Stimulated activated CD8-positive, alpha-beta memory T cell treated with anti-CD3 and anti-CD28 coated beads, Interleukin-12 subunit alpha, Interleukin-12 subunit beta, amount 100 ng/mL, for 1 hour (primary cell): ENCODE measurements around the gene SEMA5B.

Source experiments
- DNase-seq: peaks from one replicate; pipeline ENCODE4 v3.0.0-alpha.2; 2020; ENCODE audit warnings: low read depth

The SEMA5B gene, protein sequence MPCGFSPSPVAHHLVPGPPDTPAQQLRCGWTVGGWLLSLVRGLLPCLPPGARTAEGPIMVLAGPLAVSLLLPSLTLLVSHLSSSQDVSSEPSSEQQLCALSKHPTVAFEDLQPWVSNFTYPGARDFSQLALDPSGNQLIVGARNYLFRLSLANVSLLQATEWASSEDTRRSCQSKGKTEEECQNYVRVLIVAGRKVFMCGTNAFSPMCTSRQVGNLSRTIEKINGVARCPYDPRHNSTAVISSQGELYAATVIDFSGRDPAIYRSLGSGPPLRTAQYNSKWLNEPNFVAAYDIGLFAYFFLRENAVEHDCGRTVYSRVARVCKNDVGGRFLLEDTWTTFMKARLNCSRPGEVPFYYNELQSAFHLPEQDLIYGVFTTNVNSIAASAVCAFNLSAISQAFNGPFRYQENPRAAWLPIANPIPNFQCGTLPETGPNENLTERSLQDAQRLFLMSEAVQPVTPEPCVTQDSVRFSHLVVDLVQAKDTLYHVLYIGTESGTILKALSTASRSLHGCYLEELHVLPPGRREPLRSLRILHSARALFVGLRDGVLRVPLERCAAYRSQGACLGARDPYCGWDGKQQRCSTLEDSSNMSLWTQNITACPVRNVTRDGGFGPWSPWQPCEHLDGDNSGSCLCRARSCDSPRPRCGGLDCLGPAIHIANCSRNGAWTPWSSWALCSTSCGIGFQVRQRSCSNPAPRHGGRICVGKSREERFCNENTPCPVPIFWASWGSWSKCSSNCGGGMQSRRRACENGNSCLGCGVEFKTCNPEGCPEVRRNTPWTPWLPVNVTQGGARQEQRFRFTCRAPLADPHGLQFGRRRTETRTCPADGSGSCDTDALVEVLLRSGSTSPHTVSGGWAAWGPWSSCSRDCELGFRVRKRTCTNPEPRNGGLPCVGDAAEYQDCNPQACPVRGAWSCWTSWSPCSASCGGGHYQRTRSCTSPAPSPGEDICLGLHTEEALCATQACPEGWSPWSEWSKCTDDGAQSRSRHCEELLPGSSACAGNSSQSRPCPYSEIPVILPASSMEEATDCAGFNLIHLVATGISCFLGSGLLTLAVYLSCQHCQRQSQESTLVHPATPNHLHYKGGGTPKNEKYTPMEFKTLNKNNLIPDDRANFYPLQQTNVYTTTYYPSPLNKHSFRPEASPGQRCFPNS

DNA sequence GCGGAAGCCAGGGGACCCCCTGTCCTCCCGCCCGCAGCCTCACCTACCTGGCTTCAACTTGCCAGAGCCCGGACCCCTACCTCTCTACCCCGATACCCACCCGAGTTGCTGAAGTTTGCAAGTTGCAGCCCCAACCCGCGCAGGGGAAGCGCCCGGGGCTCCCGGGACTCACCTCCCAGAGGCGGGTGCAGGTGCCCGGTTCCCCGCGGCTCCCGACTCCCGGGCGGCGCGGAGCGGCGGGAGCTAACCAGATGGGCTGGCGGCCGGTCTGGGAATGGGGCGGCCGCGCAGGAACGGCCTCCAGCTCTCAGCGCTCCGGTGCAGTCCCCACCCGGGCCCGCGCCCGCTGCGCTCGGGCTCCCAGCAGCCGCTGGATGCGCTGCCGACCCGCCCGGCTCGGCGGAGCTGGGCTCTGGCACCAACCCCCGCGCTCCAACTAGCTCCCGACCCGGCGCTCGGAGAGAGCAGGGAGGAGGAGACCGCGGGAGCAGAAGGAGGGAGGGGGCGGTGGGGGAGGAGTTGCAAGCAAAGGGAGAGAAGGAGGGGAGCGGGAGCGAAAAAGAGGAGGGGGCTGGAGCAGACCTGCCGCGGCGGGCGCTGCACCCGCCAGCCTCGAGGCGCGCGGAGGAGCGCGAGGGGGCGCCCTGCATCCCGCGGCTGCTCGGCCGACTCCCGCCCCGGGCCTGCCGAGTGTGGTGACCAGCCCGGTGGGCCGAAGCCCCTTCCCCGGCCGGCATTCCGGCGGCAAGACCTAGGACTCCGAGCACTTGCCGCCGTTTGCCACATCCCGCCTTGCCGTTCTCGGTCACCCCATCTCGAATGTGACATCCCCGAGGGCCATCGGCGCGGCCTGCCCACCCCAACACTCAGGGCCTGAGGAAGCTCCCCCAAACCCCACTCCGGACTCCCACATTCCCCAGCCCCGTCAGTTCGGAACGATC, at the start of gene SEMA5B:
Gene SEMA5B (minus strand): TSS at position 472 of the 941 bp plus-strand sequence. CDS start 66,500 bp downstream, outside the sequence.
- no peak for DNase-seq

DNA sequence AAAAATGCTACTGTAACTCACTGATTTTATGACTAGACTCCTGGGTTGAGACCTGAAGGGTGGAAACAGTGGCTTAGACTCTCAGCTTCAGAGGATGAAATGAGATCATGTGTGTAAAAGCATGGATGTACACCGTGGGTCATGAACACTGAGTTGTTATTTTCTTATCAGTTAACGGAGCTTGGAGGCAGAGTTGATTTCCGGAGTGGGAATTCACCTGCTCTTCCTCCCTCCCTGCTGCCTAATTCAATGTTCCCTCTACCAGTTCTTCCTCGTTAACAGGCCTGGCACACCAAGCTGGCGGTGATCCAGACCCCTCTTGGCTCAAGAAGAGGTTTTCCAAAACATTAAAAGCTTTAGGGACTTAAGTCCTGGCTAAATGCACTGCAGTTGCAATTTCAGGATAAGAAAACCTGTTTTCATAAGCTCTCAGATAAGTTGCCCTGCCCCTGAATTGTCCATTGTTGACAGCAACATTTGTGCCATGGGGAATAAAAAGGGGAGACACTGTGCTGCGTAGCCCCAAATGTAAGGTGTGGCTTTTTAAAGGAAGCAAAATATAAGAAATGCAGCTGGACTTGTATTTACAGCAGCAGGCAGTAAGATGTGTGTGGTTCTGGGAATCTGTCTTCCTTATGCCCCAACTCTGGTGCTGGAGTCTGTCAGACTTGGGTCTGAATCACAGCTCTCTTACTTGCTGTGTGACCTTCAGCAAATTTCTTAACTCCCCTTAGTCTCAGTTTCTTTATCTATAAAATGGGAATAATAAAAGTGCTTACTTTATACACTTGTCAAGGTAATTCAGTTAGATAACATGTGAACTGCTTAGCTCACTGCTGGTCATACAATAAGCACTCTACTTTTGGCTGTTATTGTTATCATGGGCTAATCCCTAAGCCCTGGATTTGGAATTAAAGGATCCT, 49.2 kb upstream of the SEMA5B start:
- no peak for DNase-seq

DNA sequence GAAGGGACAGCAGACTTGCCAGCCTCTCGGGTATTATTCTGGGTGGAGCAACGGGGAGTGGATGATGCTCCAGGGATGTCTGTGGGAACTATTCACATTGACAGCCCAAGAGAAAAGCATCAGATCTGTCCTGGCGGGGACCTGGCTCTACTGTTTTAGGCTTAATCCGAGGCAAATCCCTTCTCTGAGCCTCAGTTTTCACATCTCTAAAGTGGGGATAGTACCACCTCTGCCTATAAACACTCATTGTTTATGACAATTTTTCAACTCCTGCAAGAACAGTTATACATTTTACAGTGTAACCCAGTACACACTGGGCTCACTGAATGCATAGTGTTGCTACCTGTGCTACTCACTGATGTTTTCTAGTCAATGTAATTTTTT, 48.5 kb upstream of the SEMA5B start:
- DNase-seq, result no peak

DNA sequence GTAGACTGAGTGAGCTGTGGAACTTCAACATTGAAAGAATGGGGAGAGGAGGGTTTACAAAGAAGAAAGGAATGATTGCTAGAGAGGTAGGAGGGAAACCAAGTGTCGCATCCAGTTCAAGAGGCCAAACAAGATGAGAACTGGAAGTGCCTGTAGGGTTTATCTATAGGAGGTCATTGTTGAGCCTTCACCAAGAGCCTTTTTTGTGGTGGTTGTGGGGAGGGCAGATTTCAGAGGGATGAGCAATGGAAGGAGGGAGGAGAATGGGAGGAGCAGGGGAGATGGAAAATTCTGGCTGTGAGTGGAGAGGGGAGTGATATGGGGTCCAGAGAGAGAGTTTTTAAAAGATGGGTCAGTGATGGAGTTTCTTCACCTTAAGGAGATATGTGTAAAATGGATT, 47.8 kb upstream of the SEMA5B start:
- no peak for DNase-seq

DNA sequence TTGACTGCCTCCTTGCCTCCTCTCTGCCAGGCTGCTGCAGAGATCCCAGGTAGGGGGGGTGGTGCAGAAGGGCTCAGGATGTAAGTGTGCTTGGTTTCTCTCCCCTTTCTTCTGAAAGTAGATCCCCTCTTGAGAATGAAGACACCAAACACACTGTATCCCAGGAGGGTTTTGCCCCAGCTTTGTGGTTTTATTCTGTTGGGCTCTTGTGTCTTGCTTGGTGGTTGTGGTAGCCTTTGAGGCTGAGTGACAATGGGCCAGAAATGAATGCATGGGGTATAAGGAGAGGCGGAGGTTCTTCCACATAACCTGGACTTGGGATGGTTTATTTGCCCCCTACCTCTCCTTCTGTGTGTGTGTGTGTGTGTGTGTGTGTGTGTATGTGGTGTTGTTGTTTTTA, 45.0 kb upstream of the SEMA5B start:
- no peak for DNase-seq

DNA sequence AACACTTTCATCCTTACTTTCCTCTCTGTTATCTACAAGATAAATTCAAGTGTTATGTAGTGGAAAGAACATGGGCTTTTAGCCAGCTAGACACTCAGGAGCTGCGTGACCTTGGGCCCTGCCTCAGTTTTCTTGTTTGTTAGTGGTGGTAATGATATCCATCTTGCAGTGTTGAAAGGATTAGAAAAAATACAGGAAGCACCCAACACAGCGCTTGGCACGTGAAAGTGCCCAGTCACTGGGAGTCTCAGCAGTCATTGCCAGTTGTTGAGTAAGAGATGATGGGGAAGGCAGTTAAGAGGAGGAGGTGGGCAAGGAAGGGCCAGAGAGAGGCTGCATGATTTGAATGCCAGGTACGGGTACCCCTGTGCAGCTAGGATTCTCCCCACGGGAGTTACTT, 44.6 kb upstream of the SEMA5B start:
- DNase-seq, result no peak

DNA sequence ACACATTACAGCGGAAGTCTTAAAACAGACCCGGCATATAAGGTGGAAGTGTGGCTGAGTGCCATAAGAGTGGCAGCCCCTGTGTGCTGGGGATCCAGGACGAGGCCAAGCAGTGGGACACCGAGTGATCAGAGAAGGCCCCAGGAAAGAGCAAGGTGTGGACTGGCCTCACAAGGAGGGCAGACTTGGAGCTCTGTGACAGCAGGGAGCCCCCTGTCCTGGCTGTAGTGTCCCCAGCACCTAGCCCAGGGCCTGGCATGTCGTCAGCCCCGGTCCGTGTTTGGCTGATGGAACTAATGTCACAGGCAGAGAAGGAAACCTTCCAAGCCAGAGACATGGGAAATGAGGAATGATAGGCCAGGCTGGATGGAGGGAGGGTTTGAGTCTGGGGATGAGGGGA, 44.0 kb upstream of the SEMA5B start:
- DNase-seq, result no peak

DNA sequence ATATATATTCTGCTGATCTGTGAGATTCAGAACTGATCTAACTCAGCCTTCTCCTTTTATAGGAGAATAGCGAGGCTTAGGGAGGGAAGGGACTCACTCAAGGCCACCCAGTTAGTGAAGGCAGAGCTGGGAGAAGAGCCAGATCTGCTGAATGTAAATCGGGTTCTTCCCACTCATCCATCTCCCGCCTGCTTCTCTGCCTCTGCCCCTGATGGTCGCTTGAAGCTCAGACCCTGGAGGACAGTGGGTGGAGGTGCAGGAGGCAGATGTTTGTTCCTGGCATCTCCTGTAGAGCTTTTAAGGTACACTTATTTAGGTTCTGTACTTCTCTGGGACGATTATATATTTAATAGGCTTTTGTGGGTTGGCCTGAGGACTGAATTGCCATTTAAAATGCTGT, 43.6 kb upstream of the SEMA5B start:
- no peak for DNase-seq

DNA sequence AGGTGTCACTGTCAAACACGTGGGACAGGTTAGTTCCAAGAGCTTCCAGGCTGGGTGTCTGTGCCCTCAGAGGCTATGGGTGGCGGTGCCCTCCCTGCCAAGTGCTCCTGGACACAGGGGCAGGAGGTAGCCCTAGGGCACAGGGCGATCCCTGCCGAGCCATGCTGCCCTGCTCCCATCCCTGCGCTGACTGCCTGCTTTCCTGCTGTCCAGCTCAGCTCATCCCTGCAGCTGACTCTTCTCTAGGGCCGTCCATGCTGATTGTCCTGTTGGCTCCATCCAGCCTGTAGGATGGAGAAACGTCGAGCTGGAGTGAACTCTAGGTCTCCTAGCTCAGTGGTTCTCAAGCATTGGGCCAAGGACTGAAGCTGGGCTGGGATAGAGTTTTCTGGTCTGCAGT, 42.9 kb upstream of the SEMA5B start:
- DNase-seq, result no peak

DNA sequence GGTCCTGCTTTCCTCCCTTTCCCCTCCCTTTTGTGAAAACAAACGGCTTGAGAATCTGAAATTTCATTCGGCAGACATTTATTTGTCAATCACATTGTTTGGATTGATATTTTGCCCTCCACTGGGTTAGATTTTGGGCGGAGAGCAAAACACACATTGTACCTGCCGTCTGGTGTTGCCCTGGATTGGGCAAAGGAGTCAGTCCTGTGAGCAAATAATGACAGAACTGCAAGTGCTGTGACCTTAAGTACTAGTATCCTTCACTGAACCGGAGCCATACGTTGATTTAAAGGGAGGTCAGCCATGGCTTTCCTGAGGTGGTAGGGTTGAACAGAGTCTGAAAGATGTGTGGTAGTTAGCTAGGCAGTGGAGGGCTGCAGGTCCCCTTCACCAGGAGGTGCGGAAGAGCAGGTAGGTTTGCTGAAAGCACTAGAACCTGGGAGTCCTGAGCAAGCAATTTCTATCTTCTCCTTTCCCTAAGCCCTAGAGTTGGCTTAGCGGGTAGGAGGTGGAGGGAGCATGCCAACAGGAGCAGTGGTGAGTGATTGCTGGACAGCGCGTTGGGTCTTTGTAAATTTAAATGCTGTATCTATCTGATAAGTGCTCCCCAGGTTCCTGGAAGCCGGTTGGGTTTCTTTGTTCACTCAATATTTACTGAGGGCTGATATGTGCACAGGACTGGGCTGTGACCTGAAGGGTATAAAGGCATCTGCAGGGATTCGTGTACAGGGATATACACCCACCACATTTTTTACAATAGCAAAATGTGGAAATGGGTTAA, 41.2 kb upstream of the SEMA5B start:
- no peak for DNase-seq

DNA sequence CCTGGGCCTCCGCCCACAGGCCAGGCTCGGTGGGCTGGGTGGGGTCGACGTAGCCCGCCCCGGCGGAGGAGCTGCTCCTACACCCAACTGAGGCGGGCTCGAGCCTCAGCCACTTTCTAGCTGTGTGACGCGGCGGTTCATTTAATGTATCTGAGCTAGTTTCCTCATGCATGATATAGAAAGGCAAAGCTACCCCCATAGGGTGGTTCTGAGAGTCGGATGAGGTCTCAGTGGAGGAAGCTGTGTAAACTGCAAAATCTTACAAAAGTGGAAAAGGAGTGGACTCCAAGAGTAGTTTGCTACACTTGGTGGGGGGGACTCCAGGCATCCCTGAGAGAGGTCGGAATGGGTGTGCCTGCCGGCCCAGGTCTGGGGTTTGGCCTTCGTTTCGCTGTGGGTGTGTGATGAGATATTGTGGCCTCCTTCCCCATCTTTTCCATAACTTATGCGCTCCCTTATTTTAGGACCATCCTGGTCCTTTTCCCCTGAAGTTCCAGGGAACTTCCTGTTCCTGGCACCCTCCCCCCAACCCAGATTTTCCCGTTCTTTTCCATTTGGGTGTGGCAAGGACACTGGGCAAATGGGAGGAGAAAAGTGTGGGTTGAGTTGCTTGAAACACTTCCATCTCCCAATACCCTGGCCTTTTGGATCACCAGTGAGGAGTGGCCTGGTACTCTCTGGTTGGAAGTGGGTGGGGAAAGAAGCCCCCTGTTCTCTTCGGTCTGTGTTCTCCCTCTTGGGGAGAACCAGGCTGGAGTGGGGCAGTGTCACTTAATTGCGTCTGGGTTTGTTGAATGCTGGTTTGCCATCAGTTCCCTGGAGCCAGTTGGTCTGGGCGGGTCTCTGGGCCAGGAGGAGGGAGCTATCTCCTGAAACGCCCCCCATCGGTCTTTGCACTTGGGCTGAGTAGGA, 40.4 kb upstream of the SEMA5B start:
- DNase-seq, result no peak

DNA sequence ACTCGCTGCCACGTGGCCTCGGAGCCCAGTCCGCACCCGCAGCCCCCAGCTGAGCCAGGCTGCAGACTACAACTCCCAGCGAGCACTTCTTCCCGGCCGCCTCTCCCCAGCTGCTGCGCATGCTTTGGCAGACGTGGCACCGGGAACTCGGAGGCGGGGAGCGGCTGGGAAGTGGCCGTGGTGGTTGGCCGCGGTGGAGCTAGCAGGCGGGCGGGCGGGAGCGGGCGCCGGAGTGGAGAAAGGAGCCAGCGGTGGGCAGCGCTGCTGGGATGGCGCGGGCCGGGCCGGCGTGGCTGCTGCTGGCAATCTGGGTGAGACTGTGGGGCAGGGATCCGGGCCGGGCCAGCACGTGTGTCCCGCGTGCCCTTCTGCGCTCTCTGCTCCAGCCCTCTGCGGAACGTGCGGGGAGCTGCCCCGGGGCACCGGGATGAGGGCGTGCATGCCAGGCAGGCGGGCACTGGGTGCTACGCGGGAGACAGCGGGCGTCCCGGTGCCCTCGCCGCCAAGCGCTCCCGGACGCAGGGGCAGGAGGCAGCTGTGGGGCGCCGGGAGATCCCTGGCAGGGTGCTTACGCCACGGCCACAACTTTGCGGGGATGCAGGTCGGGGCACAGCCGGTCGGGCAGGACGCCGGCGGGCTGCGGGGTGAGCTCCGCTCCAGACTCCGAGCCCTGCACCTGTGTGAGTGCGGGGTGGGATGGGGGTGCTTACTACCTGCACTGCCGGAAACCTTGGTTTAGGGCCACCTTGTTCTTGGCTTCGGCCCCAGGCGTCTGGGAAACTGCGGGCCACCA, 39.5 kb upstream of the SEMA5B start, which contains the start of gene PDIA5:
Gene PDIA5 (plus strand): TSS at position 130 of the 793 bp plus-strand sequence. CDS start 140 bp downstream, at position 270.
- DNase-seq, result peak; percentile 34

DNA sequence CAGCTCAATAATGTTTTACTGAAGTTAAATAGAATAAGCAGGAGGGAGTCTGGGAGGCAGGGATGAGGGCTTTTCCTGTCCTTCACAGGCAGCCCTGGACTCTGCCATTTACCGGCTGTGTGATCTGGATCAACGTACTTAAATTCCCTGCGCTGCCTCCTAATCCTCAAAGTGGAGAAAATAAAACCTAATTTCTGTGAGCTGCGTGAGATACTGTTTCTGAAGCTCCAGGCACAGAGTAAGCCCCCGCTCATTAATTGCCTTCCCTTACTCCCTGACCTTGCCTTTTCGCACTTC, 39.0 kb upstream of the SEMA5B start:
- no peak for DNase-seq

DNA sequence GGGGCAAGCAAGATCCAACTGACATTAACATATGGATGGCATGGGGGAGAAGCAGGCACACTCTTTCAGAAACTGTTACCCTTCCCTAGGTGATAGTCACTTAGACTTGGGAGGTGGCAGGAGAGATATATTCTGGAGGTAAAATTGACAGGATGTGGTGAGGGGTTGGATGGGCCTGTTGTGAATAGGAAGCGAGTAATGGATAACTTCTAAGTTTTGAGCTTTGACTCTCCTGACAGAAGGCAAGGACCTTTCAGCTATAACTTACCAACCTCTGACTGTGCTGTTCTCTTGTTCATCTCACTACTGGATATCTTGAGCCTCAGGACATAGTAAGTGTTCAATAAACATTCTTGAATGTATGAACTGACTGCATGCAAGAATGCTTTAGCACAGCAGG, 37.4 kb upstream of the SEMA5B start:
- DNase-seq, result no peak

DNA sequence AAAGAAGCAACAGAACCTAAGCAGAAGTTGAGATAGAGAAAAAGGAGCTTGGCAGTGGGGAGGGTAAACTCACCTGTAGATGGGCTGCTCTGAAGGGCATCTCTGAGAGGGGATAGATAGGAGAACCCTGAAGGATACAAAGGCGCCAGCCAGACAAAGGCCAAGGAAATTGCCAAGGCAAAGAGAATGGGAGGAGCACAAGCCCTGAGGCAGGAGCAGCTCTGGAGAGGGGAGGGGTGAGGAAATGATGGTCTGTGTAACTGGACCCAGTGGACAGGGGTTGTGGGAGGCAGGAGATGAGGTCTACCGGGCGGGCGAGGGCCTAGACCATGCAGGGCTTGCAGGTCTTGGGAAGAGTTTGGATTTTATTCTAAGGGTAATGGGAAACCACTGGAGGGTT, 36.9 kb upstream of the SEMA5B start:
- no peak for DNase-seq

DNA sequence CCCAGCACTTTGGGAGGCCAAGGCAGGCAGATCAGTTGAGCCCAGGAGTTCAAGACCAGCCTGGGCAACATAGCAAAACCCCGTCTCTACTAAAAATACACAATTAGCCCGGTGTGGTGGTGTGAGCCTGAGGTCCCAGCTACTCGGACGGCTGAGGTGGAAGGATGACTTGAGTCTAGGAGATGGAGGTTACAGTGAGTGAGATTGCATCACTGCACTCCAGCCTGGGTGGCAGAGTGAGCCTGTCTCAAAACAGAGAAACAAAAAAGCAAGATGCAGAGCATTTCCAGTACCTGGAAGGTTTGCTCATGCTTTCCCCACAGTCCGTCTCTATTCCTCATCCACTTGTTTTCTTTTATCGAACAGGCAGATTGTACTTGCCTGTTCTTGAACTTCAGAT, 35.5 kb upstream of the SEMA5B start:
- no peak for DNase-seq

DNA sequence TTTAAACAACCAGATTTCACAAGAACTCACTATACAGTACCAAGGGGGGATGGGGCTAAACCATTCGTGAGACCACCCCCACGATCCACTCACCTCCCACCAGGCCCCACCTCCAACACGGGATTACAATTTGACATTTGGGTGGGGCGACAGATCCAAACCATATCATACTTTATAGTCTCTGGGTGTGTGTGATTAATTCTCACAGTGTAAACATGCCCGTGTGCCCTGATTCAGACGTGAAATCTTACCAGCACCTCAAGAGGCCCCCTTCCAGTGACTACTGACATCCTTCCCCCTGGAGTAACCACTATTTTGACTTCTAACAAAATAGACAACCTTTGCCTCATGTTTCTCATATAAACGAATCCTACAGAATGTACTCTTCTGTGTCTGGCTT, 34.3 kb upstream of the SEMA5B start:
- DNase-seq, result no peak

DNA sequence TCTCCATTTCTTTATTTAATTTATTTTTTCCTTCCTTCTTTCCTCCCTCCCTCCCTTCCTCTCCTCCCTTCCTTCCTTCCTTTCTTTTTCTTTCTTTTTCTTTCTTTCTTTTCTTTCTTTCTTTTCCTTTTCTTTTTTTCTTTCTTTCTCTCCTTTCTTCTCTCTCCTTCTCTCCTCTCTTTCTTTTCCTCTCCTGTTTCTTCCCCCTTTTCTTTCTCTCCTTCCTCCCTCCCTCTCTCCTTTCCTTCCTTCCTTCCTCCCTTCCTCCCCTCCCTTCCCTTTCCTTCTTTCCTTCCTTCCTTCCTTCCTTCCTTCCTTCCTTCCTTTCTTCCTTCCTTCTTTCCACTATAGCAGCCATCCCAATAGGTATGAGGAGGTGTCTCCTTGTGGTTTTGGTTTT, 32.5 kb upstream of the SEMA5B start:
- no peak for DNase-seq
